Progenitor cell of endocrine pancreas (in vitro differentiated cells): ENCODE results near the gene LAMA5. TPM values are rescaled to one million over a fixed set of nuclear protein-coding genes. Genes with fewer than 3 reads are reported as not detected.

Source experiments
- DNase-seq: peaks from one replicate; pipeline ENCODE4 v3.0.0; 2021; ENCODE audit warnings: low spot score; ENCODE audit not compliant: unreplicated experiment
- H3K27ac Mint-ChIP-seq: 2 replicates; pipeline ENCODE4 v1.8.0; 2021; ENCODE audit warnings: mild to moderate bottlenecking, moderate library complexity, mixed read lengths
- H3K27me3 Mint-ChIP-seq: 2 replicates; pipeline ENCODE4 v1.8.0; 2021; ENCODE audit warnings: mixed read lengths
- H3K36me3 Mint-ChIP-seq: 2 replicates; pipeline ENCODE4 v1.8.0; 2022; ENCODE audit warnings: mixed read lengths; ENCODE audit not compliant: insufficient read depth
- H3K4me1 Mint-ChIP-seq: 2 replicates; pipeline ENCODE4 v1.8.0; 2021; ENCODE audit warnings: low read depth, mixed read lengths
- H3K4me3 Mint-ChIP-seq: 2 replicates; pipeline ENCODE4 v1.8.0; 2021; ENCODE audit warnings: low read depth, mild to moderate bottlenecking, moderate library complexity, mixed read lengths
- H3K9me3 Mint-ChIP-seq: 2 replicates; pipeline ENCODE4 v1.8.0; 2021; ENCODE audit warnings: low read depth, mixed read lengths
- total RNA-seq: library from RNA; stranded (reverse); gene quantifications from 2 replicates; pipeline ENCODE4 v1.2.1, GENCODE V29; 2021
- TF ChIP-seq, protein P1 (sequence below): fragments of 200-600 bp; sonication (generic); IDR thresholded peaks from one replicate; pipeline ENCODE4 v1.5.0; 2021; ENCODE audit warnings: antibody characterized with exemption, mild to moderate bottlenecking; ENCODE audit not compliant: unreplicated experiment

Gene LAMA5
- total RNA-seq, 1 donor from 2014 or later = 252 TPM

DNA sequence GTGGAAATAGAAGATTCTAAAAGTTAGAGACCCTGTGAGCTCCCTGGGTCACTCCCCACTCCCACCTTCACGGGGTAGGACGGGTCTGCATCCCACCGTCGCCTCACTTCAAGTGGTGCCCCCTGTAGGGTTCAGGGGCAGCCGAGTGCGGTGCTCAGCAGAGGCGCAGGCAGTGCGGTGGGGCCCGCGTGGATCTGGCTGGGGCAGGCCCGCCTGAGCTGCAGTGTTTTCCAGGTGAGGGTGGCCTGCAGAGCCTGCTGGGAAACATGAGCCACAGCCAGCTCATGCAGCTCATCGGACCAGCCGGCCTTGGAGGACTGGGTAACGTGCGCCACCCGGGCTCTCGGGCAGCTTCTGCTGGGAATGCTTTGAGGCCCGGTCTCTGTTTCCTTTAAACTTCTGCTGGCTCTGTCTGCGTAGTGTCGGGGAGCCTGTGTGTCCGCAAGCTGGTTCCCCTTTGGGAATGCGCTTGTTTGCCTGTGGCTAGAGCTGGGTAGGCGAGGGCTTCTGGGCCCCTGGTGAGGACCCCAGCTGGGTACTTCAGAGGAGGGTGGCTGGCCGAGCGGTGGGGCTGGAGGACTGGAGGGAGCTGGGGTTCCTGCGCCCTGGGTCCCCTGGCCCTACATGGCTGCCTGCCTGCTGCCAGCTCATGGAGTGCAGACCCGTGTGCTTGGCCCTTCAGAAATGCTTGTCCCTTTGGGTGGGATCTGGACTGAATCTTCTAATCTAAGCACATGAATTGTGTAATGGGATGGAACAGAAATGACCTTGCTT lies 60.5 kb downstream of the LAMA5 start:
- Mint-ChIP-seq H3K9me3 (no peaks in the 10 kb centered on the region), H3K27ac (peak overlapping the region; percentile 76), H3K36me3 (peaks cover 1% of the 10 kb centered on the region), H3K4me1 (peaks cover 15% of the 10 kb centered on the region), H3K4me3 (no peak overlapping the region), H3K27me3 (no peaks in the 10 kb centered on the region)
- no peak for DNase-seq
- TF ChIP-seq, protein P1, sequence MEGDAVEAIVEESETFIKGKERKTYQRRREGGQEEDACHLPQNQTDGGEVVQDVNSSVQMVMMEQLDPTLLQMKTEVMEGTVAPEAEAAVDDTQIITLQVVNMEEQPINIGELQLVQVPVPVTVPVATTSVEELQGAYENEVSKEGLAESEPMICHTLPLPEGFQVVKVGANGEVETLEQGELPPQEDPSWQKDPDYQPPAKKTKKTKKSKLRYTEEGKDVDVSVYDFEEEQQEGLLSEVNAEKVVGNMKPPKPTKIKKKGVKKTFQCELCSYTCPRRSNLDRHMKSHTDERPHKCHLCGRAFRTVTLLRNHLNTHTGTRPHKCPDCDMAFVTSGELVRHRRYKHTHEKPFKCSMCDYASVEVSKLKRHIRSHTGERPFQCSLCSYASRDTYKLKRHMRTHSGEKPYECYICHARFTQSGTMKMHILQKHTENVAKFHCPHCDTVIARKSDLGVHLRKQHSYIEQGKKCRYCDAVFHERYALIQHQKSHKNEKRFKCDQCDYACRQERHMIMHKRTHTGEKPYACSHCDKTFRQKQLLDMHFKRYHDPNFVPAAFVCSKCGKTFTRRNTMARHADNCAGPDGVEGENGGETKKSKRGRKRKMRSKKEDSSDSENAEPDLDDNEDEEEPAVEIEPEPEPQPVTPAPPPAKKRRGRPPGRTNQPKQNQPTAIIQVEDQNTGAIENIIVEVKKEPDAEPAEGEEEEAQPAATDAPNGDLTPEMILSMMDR = no peak

DNA sequence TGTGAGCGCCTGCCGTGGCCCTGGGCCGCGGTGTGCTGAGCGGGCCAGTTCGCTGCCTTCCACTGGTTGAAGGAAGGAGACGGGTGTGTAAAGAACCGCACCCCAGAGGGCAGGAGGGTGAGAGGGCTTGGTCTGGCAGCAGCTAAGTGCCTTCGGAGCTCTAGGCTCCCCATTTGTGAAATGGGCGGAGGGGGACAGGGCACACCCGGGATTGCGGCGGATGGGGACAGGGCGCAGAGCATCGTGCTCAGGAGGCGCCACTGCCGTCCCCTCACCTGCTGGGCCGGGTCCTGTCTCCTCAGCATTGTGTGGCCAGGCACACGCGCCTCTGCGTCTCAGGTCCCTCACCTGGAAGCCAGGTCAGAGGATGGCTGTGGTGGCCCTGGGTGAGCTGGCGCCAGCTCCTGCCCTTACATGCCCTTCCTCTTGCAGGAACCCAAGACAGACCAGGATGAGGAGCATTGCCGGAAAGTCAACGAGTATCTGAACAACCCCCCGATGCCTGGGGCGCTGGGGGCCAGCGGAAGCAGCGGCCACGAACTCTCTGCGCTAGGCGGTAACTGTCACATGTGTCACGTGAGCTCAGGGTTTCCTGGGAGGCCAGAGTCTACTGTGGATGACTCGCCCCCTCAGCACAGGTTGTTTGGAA lies 61.2 kb downstream of the LAMA5 start:
- no peak for DNase-seq
- H3K4me1 Mint-ChIP-seq = peaks cover 15% of the 10 kb centered on the region
- H3K9me3 Mint-ChIP-seq = no peaks in the 10 kb centered on the region
- peak overlapping the region; percentile 47 for H3K4me3 Mint-ChIP-seq
- peaks cover 1% of the 10 kb centered on the region for H3K36me3 Mint-ChIP-seq
- TF ChIP-seq, protein P1 = no peak
- peak overlapping the region; percentile 88 for H3K27ac Mint-ChIP-seq
- no peaks in the 10 kb centered on the region for H3K27me3 Mint-ChIP-seq

DNA sequence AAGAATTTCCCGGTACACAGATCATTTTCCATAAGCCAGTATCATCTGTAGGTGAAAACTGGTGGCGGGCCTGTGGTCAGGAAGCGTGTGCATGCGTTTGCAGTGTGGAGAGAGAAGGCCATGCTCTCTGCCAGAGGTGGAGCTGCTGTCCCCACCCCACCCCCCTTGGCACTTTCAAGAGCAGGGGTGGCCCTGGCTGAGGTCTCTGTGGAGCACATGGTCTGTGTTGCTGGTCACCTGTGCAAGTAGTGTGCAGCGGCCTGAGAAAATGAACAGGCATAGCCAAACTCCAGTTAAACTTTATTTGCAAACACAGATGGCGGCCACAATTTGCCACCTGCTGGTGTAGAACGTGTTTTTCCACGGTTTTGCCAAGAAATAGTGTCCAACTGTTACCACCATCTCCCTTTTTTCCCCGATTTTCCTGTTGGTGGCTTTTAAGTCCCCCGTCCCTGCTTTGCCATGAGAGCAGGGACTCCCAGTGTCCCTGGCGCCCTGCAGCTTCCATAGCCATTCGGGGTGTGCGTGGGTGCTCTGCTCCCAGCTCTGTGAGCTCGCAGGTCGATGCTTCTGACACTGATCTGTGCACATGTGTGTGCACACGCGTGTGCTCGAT lies 61.9 kb downstream of the LAMA5 start:
- H3K27ac Mint-ChIP-seq = peak overlapping the region; percentile 88
- DNase-seq = no peak
- H3K27me3 Mint-ChIP-seq = no peaks in the 10 kb centered on the region
- peaks cover 15% of the 10 kb centered on the region for H3K4me1 Mint-ChIP-seq
- peaks cover 1% of the 10 kb centered on the region for H3K36me3 Mint-ChIP-seq
- TF ChIP-seq, protein P1 = no peak
- H3K4me3 Mint-ChIP-seq = peak overlapping the region; percentile 85
- H3K9me3 Mint-ChIP-seq = no peaks in the 10 kb centered on the region

DNA sequence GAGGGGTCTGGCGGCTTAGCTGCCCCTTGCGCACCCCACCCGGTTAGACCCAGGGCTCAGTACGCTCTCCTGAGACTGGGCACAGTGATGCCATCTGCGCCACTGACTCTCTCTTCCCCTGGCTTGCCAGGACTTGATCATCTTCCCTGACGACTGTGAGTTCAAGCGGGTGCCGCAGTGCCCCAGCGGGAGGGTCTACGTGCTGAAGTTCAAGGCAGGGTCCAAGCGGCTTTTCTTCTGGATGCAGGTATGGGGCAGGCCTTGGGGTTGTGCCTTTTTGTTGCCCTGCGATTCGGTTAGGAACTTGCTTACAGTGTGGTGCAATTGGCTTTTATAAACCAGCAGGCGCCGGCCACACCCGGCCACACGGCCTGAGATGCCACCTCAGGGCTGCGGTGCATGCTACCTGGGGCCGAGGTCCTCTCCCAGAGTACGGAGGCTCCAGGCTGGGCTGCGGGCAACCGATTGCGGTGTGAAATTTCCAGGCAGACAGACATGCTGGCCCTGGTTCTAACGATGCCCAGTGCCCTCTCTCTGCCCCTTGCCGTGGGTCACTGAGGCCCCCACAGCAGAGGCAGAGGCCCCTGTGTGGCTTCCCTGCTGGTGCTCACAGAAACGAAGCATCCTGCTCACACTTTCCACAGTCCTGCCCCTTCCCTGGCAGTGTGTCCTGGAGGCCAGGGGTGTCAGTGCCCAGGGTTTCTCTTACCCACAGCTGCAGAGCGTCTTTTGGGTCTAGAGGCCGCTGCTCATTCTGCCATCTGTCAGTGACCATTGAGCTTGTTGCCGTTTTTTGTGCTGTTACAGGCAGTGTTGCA lies 62.6 kb downstream of the LAMA5 start:
- Mint-ChIP-seq H3K36me3 (peaks cover 1% of the 10 kb centered on the region), H3K4me1 (peaks cover 15% of the 10 kb centered on the region), H3K27ac (peak overlapping the region; percentile 96), H3K27me3 (no peaks in the 10 kb centered on the region), H3K4me3 (peak overlapping the region; percentile 85), H3K9me3 (no peaks in the 10 kb centered on the region)
- no peak for DNase-seq
- TF ChIP-seq, protein P1 = no peak
